Small intestine (tissue), 7 donors: Measurements from ENCODE around the gene SH3BGRL2. TPM values are rescaled to one million over a fixed set of nuclear protein-coding genes. Genes with fewer than 3 reads are reported as not detected.
"Not testable (repeated sequence)": the region's sequence is repeated elsewhere in the genome, so short reads cannot be mapped to it uniquely, and the experiment has no call there.

Experiments used
- DNase-seq, 2 donors: peaks; one replicate each; pipeline versions ENCODE4 v3.0.0 to v3.0.0-alpha.2; 2013
- FAIRE-seq: peaks from 2 replicates; lab custom pipeline; 2012; peaks lifted over from hg19 to GRCh38; lab: Jason Lieb, UNC
- H3K27ac ChIP-seq, 3 donors: one replicate each; pipeline ENCODE4 v1.5.1; 2013; ENCODE audit warnings: low read length in 2 of 3, mild to moderate bottlenecking in 2 of 3, control low read depth in 1 of 3, inconsistent platforms in 1 of 3, low read depth in 1 of 3, moderate library complexity in 1 of 3
- H3K27me3 ChIP-seq, 3 donors: one replicate each; pipeline ENCODE4 v1.6.1; 2013; ENCODE audit warnings: low read length in 3 of 3, inconsistent platforms in 1 of 3; ENCODE audit not compliant: control insufficient read depth in 3 of 3, insufficient read depth in 3 of 3
- H3K36me3 ChIP-seq, 3 donors: one replicate each; pipeline ENCODE4 v1.6.1; 2013; ENCODE audit warnings: low read length in 3 of 3, inconsistent platforms in 1 of 3, low read depth in 1 of 3, mild to moderate bottlenecking in 1 of 3, moderate library complexity in 1 of 3; ENCODE audit not compliant: control insufficient read depth in 3 of 3, insufficient read depth in 2 of 3
- H3K4me1 ChIP-seq, 3 donors: one replicate each; pipeline ENCODE4 v1.6.1; 2013; ENCODE audit warnings: low read length in 2 of 3, inconsistent platforms in 1 of 3, low read depth in 1 of 3, mild to moderate bottlenecking in 1 of 3, moderate library complexity in 1 of 3; ENCODE audit not compliant: control insufficient read depth in 3 of 3, insufficient read depth in 2 of 3
- H3K4me3 ChIP-seq, 3 donors: one replicate each; pipeline ENCODE4 v1.5.1; 2013; ENCODE audit warnings: low read length in 3 of 3, control low read depth in 1 of 3, inconsistent platforms in 1 of 3, low read depth in 1 of 3, mild to moderate bottlenecking in 1 of 3, moderate library complexity in 1 of 3
- H3K9me3 ChIP-seq, 2 donors: one replicate each; pipeline ENCODE4 v1.6.1; 2013; ENCODE audit warnings: low read depth in 1 of 2, low read length in 1 of 2; ENCODE audit not compliant: control insufficient read depth in 2 of 2, insufficient read depth in 1 of 2
- WGBS, 3 donors: extraction: QIAGEN DNeasy Blood & Tissue Kit; methylation state at CpG; one replicate each; pipeline ENCODE4 v1.1.7; 2013; 5-methylcytosine and 5-hydroxymethylcytosine counted together
- polyA plus RNA-seq, 4 donors: library from polyadenylated mRNA; stranded (reverse) in 3 of 4; unstranded in 1 of 4; fragments of 200-250 nt in 3 of 4; fragments of 120-200 nt in 1 of 4; gene quantifications; one replicate each; pipeline versions ENCODE4 v1.2.1 to v1.2.3, GENCODE V29; 2013
- donor health status: healthy with polysubstance abuse.
- donor health status: control.
- donor health status: control.
- donor health status: Bipolar disorder and iron deficiency.
- donor health status: healthy.

The SH3BGRL2 gene
- polyA plus RNA-seq, 4 donors: 31.9 to 54.6 (median 38.7) TPM

- H3K36me3 ChIP-seq, H3K27me3 ChIP-seq, H3K9me3 ChIP-seq, FAIRE-seq, H3K4me3 ChIP-seq, H3K27ac ChIP-seq, DNase-seq, H3K4me1 ChIP-seq: not testable (repeated sequence)
- 77 to 85% (median 81%) methylated on average over 2 of the region's 2 CpGs for WGBS, 3 donors
Measured at GRCh38 chr6:79745282-79745681, 114.2 kb downstream of the SH3BGRL2 start.

GRCh38 chr6:79746325-79746724, 115.2 kb downstream of the SH3BGRL2 start:
- not testable (repeated sequence) for H3K4me3 ChIP-seq, DNase-seq, H3K4me1 ChIP-seq, H3K9me3 ChIP-seq, H3K27ac ChIP-seq, FAIRE-seq, H3K27me3 ChIP-seq, H3K36me3 ChIP-seq
- WGBS, 3 donors: 65 to 78% (median 74%) methylated on average over 3 of the region's 3 CpGs

GRCh38 chr6:79750806-79751205, 119.7 kb downstream of the SH3BGRL2 start:
- no peak for FAIRE-seq
- Histone ChIP-seq H3K4me3 (no peak overlapping the region), H3K36me3 (no peaks in the 10 kb centered on the region), H3K9me3 (no peaks in the 10 kb centered on the region), H3K4me1 (no peaks in the 10 kb centered on the region), H3K27ac (no peak overlapping the region), H3K27me3 (no peaks in the 10 kb centered on the region)
- DNase-seq: no peak
- 64 to 74% (median 67%) methylated on average over 4 of the region's 4 CpGs for WGBS, 3 donors

Other genes with a start within 250 kb of the SH3BGRL2 start
- gene LCA5, start 93.9 kb upstream of the SH3BGRL2 start, polyA plus RNA-seq: 1 to 10 TPM in 2 of 4 donors, under 1 TPM in 1, not detected in 1; 0.27 to 3.3 (median 1.1) TPM